NCI-H2107 (cell line): ENCODE results near the gene PRKAB2.
"Not testable (repeated sequence)": the region's sequence is repeated elsewhere in the genome, so short reads cannot be mapped to it uniquely, and the experiment has no call there.

ENCODE experiments used
- DNase-seq: peaks from one replicate; lab custom pipeline; 2025; lab: John Stamatoyannopoulos, UW

The PRKAB2 gene

GRCh38 chr1:147172168-147173016 is at the start of gene PRKAB2:
PRKAB2 (minus strand) TSS chr1:147172470; CDS start chr1:147172144, 326 bp downstream.
- peak; percentile 90 for DNase-seq

GRCh38 chr1:147218606-147219005 is 46.3 kb upstream of the PRKAB2 start:
- DNase-seq, result no peak

GRCh38 chr1:147217141-147217540 is 44.9 kb upstream of the PRKAB2 start:
- DNase-seq, result no peak

GRCh38 chr1:147216124-147216523 is 43.9 kb upstream of the PRKAB2 start:
- DNase-seq, result no peak

- DNase-seq, result no peak
These were observed 43.3 kb upstream of the PRKAB2 start for GRCh38 chr1:147215540-147215916.

GRCh38 chr1:147214842-147215539 is 42.7 kb upstream of the PRKAB2 start:
- DNase-seq, result no peak

GRCh38 chr1:147214325-147214724 is 42.1 kb upstream of the PRKAB2 start:
- DNase-seq, result no peak

- DNase-seq, result no peak
These were observed 41.0 kb upstream of the PRKAB2 start for GRCh38 chr1:147213271-147213670.

GRCh38 chr1:147211577-147211976 is 39.3 kb upstream of the PRKAB2 start:
- no peak for DNase-seq

- DNase-seq, result no peak
These were observed 38.7 kb upstream of the PRKAB2 start for GRCh38 chr1:147210987-147211386.

GRCh38 chr1:147209825-147210821 is 37.9 kb upstream of the PRKAB2 start:
- no peak for DNase-seq

GRCh38 chr1:147208619-147209018 is 36.3 kb upstream of the PRKAB2 start:
- DNase-seq, result no peak

GRCh38 chr1:147207192-147207591 is 34.9 kb upstream of the PRKAB2 start:
- DNase-seq, result no peak

GRCh38 chr1:147204080-147204479 is 31.8 kb upstream of the PRKAB2 start:
- no peak for DNase-seq

GRCh38 chr1:147202576-147202975 is 30.3 kb upstream of the PRKAB2 start:
- DNase-seq, result no peak

GRCh38 chr1:147201786-147202185 is 29.5 kb upstream of the PRKAB2 start:
- no peak for DNase-seq

- no peak for DNase-seq
These were observed 29.0 kb upstream of the PRKAB2 start for GRCh38 chr1:147201276-147201675.

GRCh38 chr1:147197324-147197723 is 25.1 kb upstream of the PRKAB2 start:
- not testable (repeated sequence) for DNase-seq

- DNase-seq, result no peak
These were observed 17.2 kb upstream of the PRKAB2 start for GRCh38 chr1:147189514-147189913.

- DNase-seq, result no peak
These were observed 13.2 kb upstream of the PRKAB2 start for GRCh38 chr1:147185432-147185831.

- DNase-seq, result no peak
These were observed 5.5 kb upstream of the PRKAB2 start for GRCh38 chr1:147177611-147178380.
